HG03469 (cell line): Measurements from ENCODE around the gene TP73.
"Not testable (repeated sequence)": the region's sequence is repeated elsewhere in the genome, so short reads cannot be mapped to it uniquely, and the experiment has no call there.

ENCODE experiments used
- ATAC-seq: cut with Tn5 transposase; IDR thresholded peaks from one replicate; pipeline ENCODE4 v1.9.1; 2021; ENCODE audit warnings: mild to moderate bottlenecking, moderate library complexity, moderate number of reproducible peaks; ENCODE audit not compliant: unreplicated experiment

Gene TP73

GRCh38 chr1:3722846-3723245, 70.5 kb downstream of the TP73 start:
- no peak for ATAC-seq

GRCh38 chr1:3724416-3725030, 72.2 kb downstream of the TP73 start:
- ATAC-seq: not testable (repeated sequence)

- ATAC-seq: no peak
Observed at GRCh38 chr1:3725366-3725765, 73.0 kb downstream of the TP73 start.

GRCh38 chr1:3727042-3727824, 74.9 kb downstream of the TP73 start:
- ATAC-seq: no peak

GRCh38 chr1:3727825-3728776, 75.8 kb downstream of the TP73 start:
- ATAC-seq: no peak

- ATAC-seq: no peak
Observed at GRCh38 chr1:3729594-3730542, 77.6 kb downstream of the TP73 start.

GRCh38 chr1:3730543-3731247, 78.4 kb downstream of the TP73 start:
- ATAC-seq: no peak

- ATAC-seq: no peak
Observed at GRCh38 chr1:3731583-3732433, 79.5 kb downstream of the TP73 start.

- no peak for ATAC-seq
Observed at GRCh38 chr1:3732434-3733093, 80.2 kb downstream of the TP73 start.

- no peak for ATAC-seq
Observed at GRCh38 chr1:3733094-3733882, 81.0 kb downstream of the TP73 start.

GRCh38 chr1:3733883-3734589, 81.7 kb downstream of the TP73 start:
- no peak for ATAC-seq

- ATAC-seq: no peak
Observed at GRCh38 chr1:3734602-3735001, 82.3 kb downstream of the TP73 start.

- no peak for ATAC-seq
Observed at GRCh38 chr1:3735027-3735681, 82.8 kb downstream of the TP73 start.

- ATAC-seq: no peak
Observed at GRCh38 chr1:3735688-3736087, 83.4 kb downstream of the TP73 start.

GRCh38 chr1:3736131-3736561, 83.8 kb downstream of the TP73 start:
- no peak for ATAC-seq

GRCh38 chr1:3736708-3737107, 84.4 kb downstream of the TP73 start:
- ATAC-seq: no peak
